HG03097 (cell line): ENCODE results near the gene MOV10L1.

Experiments used
- ATAC-seq: cut with Tn5 transposase; IDR thresholded peaks from one replicate; pipeline ENCODE4 v1.9.1; 2021; ENCODE audit not compliant: unreplicated experiment, low FRiP score

Gene MOV10L1

GRCh38 chr22:50089682-50090411, at the start of gene MOV10L1:
MOV10L1 (plus strand) TSS chr22:50090006; CDS start chr22:50090089, 83 bp downstream.
- no peak for ATAC-seq

- ATAC-seq = no peak
These were observed 49.1 kb upstream of the MOV10L1 start for GRCh38 chr22:50040717-50041116.

GRCh38 chr22:50041361-50042065, 48.3 kb upstream of the MOV10L1 start:
- ATAC-seq = no peak

- ATAC-seq = no peak
These were observed 45.2 kb upstream of the MOV10L1 start for GRCh38 chr22:50044485-50045118.

GRCh38 chr22:50045211-50046018, 44.4 kb upstream of the MOV10L1 start:
- no peak for ATAC-seq

- no peak for ATAC-seq
These were observed 43.8 kb upstream of the MOV10L1 start for GRCh38 chr22:50046019-50046415.

GRCh38 chr22:50046481-50047245, 43.1 kb upstream of the MOV10L1 start:
- no peak for ATAC-seq

- ATAC-seq = no peak
These were observed 42.5 kb upstream of the MOV10L1 start for GRCh38 chr22:50047346-50047745.

- no peak for ATAC-seq
These were observed 41.6 kb upstream of the MOV10L1 start for GRCh38 chr22:50048061-50048765.

- no peak for ATAC-seq
These were observed 41.0 kb upstream of the MOV10L1 start for GRCh38 chr22:50048836-50049235.

GRCh38 chr22:50049299-50050195, 40.3 kb upstream of the MOV10L1 start:
- no peak for ATAC-seq

GRCh38 chr22:50051930-50052329, 37.9 kb upstream of the MOV10L1 start:
- no peak for ATAC-seq

GRCh38 chr22:50053861-50054260, 35.9 kb upstream of the MOV10L1 start:
- no peak for ATAC-seq

GRCh38 chr22:50056214-50056972, 33.4 kb upstream of the MOV10L1 start:
- ATAC-seq = no peak

- ATAC-seq = no peak
These were observed 32.3 kb upstream of the MOV10L1 start for GRCh38 chr22:50057278-50058060.

- ATAC-seq = no peak
These were observed 31.5 kb upstream of the MOV10L1 start, which contains the start of gene TTLL8 for GRCh38 chr22:50058061-50058905. TTLL8 (minus strand) TSS chr22:50058298.
